GM19239 (cell line): ENCODE data around the gene LTO1.

Experiments
- DNase-seq: peaks from one replicate; pipeline ENCODE4 v3.0.0; 2011; ENCODE audit warnings: low spot score; ENCODE audit not compliant: insufficient read length
- FAIRE-seq: peaks from 2 replicates; lab custom pipeline; 2011; peaks lifted over from hg19 to GRCh38; lab: Jason Lieb, UNC

LTO1 gene

DNA sequence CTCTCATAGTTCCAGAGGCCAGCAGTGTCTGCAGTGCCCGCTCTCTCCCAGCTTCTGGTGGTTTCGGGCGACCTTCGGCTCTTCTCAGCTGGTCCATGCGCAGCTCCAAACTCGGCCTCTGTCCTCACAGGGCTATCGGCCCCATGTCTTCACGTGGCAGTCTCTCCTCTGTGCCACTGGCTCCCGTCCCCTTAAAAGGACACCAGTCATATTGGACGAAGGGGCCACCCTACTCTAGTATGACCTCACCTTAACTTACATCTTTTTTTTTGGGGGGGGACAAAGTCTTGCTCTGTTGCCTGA is 13.8 kb downstream of the LTO1 start:
- no peak for FAIRE-seq
- no peak for DNase-seq

DNA sequence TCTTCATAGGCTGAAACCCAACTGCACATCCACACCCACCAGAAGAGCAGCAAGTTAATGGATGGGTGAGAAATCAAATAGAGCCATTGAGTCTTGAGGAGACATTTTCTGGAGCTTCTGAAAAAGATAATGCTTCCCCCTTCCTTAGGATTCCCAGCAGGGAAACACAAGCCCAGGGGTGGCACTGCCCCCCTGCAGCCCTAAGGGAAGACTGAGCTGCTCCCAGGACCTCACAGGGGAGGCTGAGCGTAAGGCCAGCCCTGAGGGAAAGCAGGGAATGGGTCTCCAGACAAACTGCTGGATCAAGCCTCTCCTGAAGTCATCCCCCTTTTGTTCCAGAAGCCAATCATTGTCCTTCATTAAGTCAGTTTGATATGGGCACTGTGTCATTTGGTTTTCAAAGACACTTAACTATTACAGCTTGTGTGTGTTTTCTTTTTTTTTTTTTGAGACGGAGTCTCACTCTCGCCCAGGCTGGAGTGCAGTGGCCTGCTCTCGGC is 15.1 kb downstream of the LTO1 start:
- FAIRE-seq = no peak

DNA sequence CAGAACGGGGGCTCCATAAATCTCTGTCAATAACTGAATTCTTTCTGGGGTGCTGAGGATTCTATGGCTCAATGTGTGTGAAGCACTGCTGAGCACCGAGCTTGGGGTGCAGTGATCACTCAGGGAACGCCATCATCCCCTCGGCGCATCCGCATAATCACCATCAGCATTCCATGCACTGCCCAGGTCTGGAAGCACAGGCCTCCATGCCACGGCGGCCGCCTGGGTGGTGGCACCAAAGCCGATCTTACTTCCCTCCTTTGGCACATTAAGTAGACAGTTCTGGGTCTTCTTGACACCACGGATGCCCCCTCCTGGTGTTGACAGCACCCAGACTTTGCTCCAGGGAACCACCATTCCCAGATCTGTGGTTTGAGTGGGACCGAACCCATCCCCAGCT is 15.6 kb downstream of the LTO1 start:
- DNase-seq (no peak), FAIRE-seq (no peak)

More for the DNA sequence above, 15.1 kb downstream of the LTO1 start:
- DNase-seq = no peak

DNA sequence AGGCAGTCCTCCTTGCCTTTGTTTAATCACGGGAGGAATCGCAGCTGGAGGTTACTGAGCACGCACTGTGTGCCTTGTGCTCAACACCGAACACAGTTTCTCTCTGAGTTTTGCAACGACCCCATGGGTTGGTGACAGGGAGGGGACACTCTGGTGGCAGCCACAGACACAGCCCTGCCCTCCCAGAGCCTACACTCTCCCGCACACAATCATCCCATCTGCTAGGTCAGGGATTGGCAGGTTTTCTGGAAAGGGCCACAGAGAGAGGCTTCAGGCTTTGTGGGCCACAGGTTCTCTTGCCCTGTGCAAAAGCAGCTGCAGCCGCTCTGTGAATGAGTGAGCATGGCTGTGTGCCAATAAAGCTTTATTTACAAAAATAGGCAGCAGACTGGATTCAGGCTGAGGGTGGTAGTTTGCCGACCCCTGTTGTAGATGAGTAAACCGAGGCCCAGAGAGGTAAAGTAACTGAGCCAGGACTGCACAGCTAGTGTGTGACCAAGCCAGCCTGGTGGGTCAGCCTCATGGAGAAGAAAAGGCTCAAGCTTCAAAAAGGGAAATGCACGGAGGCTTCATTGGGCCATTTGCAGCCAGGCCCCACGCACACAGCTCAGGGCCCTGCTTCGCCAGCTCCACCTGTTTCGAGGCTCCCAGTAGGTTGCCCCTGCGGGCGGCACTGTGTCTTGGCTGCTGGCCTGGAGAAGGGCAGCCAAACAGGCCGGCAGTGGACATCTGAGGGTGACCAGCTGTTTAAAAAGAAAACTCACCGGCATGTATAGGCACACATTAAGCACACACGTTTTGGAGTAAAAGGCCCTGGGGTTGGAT is 16.3 kb downstream of the LTO1 start:
- DNase-seq = no peak

DNA sequence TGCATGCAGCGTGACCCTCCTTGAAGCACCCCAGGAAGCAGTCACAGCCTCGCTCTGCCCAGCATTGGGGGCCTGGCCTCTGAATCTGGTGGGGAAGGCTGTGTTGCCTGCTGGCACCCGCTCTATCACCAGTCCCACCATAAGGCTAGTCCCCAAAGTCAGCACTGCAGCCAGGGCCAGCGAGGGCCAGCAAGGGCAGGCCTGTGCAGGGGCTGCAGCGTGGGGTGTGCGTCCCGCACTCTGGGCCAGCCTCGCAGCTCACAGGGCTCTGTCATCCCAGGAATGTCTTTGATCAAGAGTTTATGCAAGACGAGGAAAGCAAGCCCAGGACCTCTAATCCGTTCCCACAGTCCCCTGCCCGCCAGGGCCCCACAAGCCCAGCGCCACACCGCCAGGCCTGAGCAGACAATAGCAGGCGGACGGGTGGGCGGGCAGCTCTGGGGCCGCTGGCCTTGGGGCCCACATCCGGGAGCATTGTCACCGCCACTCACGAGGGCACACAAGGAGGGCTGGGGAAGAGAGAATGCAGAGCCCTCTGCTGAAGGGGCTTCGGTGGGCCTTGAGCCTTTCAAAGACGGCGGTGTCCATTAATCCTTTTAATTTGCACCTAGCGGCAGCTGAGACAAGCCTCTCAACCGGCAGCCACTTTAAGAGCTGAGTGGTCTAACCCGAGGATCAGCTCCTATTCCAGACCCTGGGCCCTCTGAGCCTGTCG is 17.1 kb downstream of the LTO1 start:
- DNase-seq = no peak
- FAIRE-seq = no peak

More for the DNA sequence above, 16.3 kb downstream of the LTO1 start:
- FAIRE-seq = no peak

DNA sequence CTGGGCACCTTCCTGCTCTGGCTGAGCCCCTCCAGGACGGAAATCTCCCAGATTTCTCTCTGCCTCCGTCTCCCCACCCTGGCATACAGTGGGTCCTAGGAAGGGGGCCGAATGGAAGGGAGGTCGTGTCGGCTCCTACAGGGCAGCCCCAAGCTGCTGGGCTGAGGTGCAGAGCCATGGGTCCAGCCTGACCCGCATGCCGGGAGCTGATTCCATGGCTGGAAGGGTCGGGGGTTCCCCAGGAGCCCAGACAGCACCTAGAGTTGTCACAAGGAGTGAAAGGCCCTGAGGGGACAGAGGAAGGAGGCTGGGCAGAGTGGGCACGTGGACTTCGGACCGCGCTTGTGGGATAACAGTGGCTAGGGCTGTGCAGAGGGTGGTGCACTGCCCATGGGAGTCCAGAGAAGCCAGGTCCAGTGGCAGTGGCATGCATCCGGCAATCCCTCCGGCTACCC is 17.7 kb downstream of the LTO1 start:
- no peak for FAIRE-seq
- DNase-seq = no peak

DNA sequence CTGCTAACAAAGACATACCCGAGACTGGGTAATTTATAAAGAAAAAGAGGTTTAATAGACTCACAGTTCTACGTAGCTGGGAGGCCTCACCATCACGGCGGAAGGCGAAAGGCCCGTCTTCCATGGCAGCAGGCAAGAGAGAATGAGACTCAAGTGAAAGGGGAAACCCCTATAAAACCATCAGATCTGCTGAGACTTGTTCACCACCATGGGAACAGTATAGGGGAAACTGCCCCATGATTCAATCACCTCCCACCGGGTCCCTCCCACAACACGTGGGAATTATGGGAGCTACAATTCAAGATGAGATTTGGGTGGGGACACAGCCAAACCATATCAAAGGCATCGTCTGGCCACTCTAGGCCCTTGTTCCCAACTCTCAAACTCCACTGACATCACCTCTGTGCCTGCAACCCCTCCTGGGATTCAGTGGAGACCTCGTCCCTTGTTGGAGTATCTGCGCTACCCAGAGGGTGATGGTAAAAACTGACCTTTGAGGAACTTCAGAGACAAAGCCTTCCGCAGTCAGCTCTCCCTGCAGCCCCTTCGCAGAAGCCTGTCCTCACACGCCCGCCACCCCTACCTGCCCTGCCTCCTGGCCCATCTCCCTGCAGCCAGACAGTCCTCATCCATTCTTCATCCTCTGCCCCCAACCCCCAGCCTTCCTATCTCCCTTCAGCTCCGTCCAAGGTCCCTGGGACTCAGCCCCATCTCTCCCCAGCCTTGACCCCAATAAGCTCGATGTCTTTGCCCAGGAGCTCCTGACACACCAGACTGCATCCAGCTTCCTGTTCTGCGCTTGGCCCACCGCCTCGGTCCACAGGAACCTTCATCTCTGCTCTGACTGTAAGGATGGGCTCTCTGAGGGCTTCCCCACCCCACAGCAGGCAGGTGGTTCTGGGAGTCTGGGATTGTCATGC is 18.4 kb downstream of the LTO1 start:
- no peak for DNase-seq
- FAIRE-seq = no peak

DNA sequence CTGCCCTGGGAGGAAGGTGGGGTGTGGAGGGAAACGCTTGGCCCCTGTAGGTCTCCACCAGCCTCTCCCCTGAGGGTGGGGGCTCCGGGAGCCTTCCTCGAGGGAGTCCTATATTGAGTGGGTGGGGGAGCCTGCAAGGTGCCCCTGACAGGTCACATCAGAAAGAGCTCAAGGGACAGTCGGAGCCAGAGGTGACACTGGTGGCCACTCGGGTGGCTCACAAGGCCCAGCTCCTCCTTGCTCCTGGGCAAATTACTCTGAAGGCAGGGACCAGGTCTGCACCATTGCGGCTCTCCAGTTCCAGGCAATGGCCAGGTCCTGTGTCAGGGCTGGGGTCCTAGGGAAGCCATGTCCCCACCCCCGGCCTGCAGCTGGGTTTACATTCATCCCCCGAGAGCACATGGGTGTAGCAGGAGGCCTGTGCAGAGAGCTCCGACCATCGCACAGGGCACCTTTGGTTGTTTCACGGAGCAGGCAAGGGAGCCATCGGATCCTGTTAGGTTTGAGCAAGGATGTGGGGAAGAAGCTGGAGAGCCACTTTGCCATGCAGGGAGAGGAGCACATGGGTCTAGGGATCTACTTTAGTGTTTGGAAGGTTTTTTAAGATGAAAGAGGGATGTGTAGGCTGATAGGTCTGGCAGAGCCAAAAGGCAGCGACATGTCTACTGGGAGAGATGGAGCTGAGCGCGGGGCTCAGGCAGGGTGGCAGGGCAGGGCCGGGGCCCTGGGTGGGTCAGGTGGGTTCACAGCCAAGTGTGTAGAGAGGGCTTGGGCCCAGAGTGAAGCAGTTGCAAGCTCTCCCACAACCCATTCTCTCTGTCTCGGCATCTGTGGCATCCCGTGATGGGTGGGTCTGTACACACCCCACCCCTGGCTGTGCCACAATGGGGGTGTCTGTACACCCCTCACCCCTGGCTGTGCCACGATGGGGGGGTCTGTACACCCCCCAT is 19.4 kb downstream of the LTO1 start:
- DNase-seq = no peak
- no peak for FAIRE-seq

DNA sequence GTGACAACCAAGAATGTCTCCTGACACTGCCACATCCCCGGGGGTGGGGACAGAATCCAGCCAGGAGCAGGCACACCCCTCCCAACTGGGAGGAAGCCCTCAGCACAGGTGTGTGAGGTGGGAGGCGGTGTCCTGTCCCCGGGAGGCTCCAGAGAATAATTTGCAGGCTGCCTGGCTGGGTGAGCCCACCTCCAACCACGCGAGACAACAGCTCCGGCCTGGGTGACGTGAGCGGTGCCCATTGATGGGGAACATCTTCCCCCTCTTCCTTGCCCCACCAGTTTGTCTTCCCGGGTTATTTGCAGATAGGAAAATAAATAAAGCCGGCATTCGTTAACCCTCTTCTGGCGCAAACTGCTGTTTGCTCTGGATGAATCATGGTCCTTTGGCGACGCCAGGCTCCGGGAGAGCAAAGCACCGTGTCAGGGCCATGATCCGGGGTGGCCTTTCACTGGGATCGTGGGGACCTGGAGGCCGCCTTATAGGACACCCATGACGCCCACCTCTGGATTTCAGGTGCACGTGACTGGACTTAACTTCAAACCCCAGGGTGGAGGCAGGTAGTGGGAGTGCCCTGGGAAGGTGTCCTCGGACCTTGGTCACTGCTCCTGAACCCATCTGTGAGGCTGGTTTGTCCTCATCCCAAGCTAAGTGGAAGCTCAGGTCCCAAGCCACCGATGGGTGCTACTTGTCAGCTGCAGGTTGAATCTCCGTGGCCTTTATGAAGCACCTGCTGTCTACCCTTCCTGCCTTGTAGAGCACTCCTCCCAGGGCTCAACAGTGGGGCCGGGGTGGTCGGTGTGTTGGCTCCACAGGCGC is 20.3 kb downstream of the LTO1 start:
- no peak for FAIRE-seq

DNA sequence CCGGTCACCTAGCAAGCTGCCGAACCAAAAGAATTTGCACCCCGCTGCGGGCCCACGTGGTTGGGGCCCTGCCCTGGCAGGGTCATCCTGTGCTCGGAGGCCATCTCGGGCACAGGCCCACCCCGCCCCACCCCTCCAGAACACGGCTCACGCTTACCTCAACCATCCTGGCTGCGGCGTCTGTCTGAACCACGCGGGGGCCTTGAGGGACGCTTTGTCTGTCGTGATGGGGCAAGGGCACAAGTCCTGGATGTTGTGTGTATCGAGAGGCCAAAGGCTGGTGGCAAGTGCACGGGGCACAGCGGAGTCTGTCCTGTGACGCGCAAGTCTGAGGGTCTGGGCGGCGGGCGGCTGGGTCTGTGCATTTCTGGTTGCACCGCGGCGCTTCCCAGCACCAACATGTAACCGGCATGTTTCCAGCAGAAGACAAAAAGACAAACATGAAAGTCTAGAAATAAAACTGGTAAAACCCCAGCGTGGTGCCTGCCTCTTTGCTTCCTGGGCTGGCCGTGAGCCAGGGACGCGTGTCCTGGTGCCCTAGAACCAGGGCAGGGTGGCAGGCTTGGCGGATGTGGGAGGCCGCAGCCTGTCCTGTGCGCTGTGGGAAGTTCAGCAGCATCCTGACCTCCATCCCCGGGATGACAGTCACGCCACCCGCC is 21.0 kb downstream of the LTO1 start:
- DNase-seq (no peak), FAIRE-seq (no peak)

More for the DNA sequence above, 20.3 kb downstream of the LTO1 start:
- DNase-seq = no peak

DNA sequence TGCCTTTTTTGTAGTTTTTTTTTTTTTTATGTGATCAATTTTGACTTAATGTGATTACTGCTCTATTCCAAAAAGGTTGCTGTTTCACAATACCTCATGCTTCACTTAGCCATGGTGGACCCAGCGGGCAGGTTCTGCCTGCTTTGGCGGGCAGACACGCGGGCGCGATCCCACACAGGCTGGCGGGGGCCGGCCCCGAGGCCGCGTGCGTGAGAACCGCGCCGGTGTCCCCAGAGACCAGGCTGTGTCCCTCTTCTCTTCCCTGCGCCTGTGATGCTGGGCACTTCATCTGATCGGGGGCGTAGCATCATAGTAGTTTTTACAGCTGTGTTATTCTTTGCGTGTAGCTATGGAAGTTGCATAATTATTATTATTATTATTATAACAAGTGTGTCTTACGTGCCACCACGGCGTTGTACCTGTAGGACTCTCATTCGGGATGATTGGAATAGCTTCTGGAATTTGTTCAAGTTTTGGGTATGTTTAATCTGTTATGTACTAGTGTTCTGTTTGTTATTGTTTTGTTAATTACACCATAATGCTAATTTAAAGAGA is 21.7 kb downstream of the LTO1 start:
- DNase-seq = no peak
- FAIRE-seq = no peak

DNA sequence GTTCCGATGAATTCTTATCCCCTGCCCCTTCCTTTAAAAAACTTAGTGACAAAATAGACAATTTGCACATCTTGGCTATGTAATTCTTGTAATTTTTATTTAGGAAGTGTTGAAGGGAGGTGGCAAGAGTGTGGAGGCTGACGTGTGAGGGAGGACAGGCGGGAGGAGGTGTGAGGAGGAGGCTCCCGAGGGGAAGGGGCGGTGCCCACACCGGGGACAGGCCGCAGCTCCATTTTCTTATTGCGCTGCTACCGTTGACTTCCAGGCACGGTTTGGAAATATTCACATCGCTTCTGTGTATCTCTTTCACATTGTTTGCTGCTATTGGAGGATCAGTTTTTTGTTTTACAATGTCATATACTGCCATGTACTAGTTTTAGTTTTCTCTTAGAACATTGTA is 22.2 kb downstream of the LTO1 start:
- no peak for FAIRE-seq

DNA sequence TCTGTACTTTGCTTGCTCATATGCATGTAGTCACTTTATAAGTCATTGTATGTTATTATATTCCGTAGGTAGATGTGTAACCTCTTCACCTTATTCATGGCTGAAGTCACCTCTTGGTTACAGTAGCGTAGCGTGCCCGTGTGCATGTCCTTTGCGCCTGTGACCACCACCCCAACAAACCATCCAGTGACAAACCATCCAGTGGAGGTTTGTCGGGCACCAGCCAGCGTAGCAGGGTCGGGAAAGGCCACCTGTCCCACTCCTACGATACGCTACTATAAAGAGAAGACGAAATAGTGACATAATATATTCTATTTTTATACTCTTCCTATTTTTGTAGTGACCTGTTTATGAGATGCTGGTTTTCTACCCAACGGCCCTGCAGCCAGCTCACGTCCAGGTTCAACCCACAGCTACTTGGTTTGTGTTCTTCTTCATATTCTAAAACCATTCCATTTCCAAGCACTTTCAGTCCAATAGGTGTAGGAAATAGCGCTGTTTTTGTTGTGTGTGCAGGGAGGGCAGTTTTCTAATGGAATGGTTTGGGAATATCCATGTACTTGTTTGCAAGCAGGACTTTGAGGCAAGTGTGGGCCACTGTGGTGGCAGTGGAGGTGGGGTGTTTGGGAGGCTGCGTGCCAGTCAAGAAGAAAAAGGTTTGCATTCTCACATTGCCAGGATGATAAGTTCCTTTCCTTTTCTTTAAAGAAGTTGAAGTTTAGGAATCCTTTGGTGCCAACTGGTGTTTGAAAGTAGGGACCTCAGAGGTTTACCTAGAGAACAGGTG is 23.1 kb downstream of the LTO1 start:
- DNase-seq (no peak), FAIRE-seq (no peak)

More for the DNA sequence above, 22.2 kb downstream of the LTO1 start:
- DNase-seq = no peak

DNA sequence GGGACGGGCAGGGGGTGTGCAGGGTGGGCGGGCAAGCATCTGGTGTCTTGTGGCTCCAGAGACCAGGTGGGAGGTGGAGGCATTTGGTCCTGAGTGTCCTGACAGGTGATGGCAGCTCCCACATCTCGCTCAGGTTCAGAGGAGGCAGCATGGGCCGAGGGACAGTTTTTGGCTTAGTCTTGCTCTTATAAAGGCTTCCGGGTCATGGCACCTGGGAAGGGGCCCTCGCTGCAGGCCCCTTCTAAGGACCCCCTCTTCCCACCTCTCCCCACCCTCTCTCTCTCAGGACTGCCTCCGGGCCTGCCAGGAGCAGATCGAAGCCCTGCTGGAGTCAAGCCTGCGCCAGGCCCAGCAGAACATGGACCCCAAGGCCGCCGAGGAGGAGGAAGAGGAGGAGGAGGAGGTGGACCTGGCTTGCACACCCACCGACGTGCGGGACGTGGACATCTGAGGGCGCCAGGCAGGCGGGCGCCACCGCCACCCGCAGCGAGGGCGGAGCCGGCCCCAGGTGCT is 24.3 kb downstream of the LTO1 start:
- no peak for FAIRE-seq
- DNase-seq = no peak

DNA sequence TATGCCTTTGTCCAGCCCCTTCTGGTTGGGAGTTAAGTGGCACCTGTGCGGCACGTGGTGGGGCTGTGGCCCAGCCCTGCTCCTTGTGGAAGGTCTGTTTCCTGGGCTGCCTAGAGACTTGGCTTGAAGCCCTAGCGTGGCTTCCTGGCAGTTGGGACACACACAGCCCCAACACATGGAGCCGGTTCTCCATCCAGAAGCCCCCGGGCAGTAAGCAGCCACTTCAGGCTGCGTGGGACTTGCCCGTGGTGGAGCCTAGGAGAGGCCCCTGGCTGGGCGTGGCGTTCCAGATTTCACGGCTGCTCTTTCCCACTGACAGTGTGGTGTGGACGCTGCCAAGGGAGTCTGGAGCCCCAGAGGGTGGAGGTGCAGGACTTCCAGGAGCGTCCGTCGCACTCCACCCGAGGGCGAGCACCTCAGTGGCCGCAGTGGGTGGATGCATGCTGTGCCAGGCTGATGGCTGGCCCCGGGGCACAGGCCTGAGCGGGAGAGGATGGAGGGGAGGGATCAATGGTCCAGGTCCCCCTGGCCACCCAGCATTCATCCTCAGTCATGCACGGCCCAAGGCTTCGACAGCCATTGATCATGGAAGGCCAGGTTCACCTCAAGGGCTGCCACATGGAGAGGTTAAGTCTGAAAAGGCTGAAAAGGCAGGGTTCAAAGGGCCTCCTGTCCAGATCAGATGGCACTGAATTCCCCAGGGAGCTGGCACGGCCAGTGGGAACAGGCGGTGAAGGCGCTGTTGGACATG is 24.9 kb downstream of the LTO1 start:
- FAIRE-seq = no peak
- no peak for DNase-seq

DNA sequence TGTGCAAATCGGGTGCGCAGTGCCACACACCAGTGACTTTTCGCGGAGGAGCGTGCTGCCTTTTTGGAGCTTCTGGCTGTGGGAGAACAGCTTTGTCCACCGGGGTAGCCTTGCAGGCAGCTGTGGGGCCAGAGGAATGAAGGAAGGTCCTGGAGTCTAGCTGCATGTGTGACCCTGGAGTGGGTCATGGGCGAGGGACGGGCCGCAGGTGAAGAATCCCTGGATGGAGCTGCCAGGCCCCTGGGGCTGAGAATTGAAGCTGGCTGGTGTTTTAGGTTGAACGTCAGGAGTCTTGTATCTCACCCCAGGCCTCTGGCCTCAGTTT is 25.6 kb downstream of the LTO1 start:
- no peak for FAIRE-seq
- DNase-seq = no peak
